HG02571 (cell line): Measurements from ENCODE around the gene SH3YL1.
A peak's percentile ranks its signal among the peaks of the same experiment; 100 is the strongest.

Source experiments
- ATAC-seq: cut with Tn5 transposase; IDR thresholded peaks from one replicate; pipeline ENCODE4 v1.9.1; 2021; ENCODE audit warnings: mild to moderate bottlenecking, moderate library complexity; ENCODE audit not compliant: unreplicated experiment

The SH3YL1 gene

GRCh38 chr2:263774-264492 is at the start of gene SH3YL1:
TSS of gene SH3YL1 (minus strand) at chr2:264032. CDS start at chr2:263984, 48 bp downstream.
- ATAC-seq: peak; percentile 27

- ATAC-seq: no peak
These were observed 47.2 kb upstream of the SH3YL1 start for GRCh38 chr2:310994-311393.

- ATAC-seq: no peak
These were observed 46.2 kb upstream of the SH3YL1 start for GRCh38 chr2:309954-310510.

GRCh38 chr2:309148-309953 is 45.5 kb upstream of the SH3YL1 start:
- no peak for ATAC-seq

GRCh38 chr2:305366-305765 is 41.5 kb upstream of the SH3YL1 start:
- no peak for ATAC-seq

GRCh38 chr2:296354-296753 is 32.5 kb upstream of the SH3YL1 start:
- ATAC-seq: no peak

GRCh38 chr2:295090-295489 is 31.3 kb upstream of the SH3YL1 start:
- ATAC-seq: no peak

GRCh38 chr2:290090-290722 is 26.4 kb upstream of the SH3YL1 start:
- ATAC-seq: no peak

- ATAC-seq: no peak
These were observed 25.7 kb upstream of the SH3YL1 start for GRCh38 chr2:289362-290089.

GRCh38 chr2:288758-289361 is 25.0 kb upstream of the SH3YL1 start:
- no peak for ATAC-seq

GRCh38 chr2:287911-288757 is 24.3 kb upstream of the SH3YL1 start, which contains the start of gene ALKAL2:
TSS of gene ALKAL2 (minus strand) at chr2:288091. CDS start at chr2:287835, 256 bp downstream.
- no peak for ATAC-seq

GRCh38 chr2:287471-287885 is 23.6 kb upstream of the SH3YL1 start:
- ATAC-seq: no peak

- ATAC-seq: no peak
These were observed 23.1 kb upstream of the SH3YL1 start for GRCh38 chr2:286774-287392.

- ATAC-seq: no peak
These were observed 22.2 kb upstream of the SH3YL1 start for GRCh38 chr2:286035-286434.

GRCh38 chr2:285531-285930 is 21.7 kb upstream of the SH3YL1 start:
- ATAC-seq: no peak

- no peak for ATAC-seq
These were observed 21.2 kb upstream of the SH3YL1 start for GRCh38 chr2:284896-285492.

- ATAC-seq: no peak
These were observed 20.4 kb upstream of the SH3YL1 start for GRCh38 chr2:283996-284794.
